Erythroblast (primary cell): ENCODE results near the gene HPS5.

ENCODE experiments used
- GATA1 ChIP-seq: IDR thresholded peaks from 2 replicates; pipeline ENCODE4 v1.6.1; 2011; ENCODE audit warnings: low read depth, mild to moderate bottlenecking, control low read depth, low read length, moderate library complexity
- POLR2A ChIP-seq: IDR thresholded peaks from 2 replicates; pipeline ENCODE4 v1.6.1; 2011; ENCODE audit warnings: mild to moderate bottlenecking, low read length

DNA sequence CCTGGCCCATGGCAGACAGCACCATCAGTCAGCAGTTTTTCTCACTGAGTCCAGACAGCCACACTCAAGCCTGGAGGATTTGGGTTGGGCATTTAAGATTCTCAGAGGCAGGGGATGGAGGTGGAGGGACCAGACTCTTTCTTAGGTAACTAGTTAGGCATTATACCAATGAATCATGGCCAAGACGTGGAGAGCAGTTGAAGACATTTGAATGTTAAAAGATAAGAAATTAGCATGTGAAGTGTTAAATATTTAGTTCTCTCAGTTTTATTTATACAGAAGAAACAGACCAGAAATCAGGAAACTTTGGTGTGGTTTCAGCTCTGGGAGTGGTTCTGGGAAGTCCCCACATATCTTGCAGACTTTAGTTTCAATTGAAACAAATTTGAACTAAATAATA, 10.4 kb upstream of the HPS5 start:
- no peak for TF ChIP-seq POLR2A
- no peak for TF ChIP-seq GATA1
